ENCODE measurements around the gene SGMS1.

DNA sequence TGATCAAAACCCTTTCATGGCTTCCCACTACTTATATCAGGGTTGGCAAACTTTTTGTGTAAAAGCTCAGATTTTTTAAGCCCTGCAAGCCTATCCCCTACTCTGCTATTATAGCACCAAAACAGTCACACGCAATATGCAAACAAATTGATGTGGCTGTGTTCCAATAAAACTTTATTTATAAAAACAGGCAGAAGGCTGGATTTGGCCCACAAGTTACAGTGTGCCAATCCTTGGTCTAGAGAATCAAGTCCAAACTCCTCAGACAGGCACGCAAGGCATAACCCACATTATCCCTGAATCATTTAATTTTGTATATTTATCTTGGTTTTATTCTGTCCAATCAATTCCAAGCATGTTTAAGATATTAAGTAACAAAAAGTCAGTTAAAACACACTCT is 71.9 kb downstream of the SGMS1 start:
- TF ChIP-seq, protein P1, sequence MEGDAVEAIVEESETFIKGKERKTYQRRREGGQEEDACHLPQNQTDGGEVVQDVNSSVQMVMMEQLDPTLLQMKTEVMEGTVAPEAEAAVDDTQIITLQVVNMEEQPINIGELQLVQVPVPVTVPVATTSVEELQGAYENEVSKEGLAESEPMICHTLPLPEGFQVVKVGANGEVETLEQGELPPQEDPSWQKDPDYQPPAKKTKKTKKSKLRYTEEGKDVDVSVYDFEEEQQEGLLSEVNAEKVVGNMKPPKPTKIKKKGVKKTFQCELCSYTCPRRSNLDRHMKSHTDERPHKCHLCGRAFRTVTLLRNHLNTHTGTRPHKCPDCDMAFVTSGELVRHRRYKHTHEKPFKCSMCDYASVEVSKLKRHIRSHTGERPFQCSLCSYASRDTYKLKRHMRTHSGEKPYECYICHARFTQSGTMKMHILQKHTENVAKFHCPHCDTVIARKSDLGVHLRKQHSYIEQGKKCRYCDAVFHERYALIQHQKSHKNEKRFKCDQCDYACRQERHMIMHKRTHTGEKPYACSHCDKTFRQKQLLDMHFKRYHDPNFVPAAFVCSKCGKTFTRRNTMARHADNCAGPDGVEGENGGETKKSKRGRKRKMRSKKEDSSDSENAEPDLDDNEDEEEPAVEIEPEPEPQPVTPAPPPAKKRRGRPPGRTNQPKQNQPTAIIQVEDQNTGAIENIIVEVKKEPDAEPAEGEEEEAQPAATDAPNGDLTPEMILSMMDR (IDR thresholded peaks at IDR 0.05 in 8 of 11, conservative IDR thresholded peaks at IDR 0.05 in 3 of 11), result no peak
- TF ChIP-seq POLR2A (IDR thresholded peaks at IDR 0.05) (no peak), POLR2AphosphoS5 (IDR thresholded peaks at IDR 0.05) (no peak)
